K562 (cell line): ENCODE results near the gene LIN28B. TPM values are rescaled to one million over a fixed set of nuclear protein-coding genes. Genes with fewer than 3 reads are reported as not detected.

ENCODE experiments used
- ATAC-seq: fragments of 200-7000 bp; cut with Tn5 transposase; 3 replicates; pipeline ENCODE4 v1.9.1; 2020; ENCODE audit warnings: moderate library complexity
- BruUV-seq: library from RNA; stranded (reverse); fragments of 400-500 nt; replicated peaks from 2 replicates; lab custom pipeline; 2021; lab: Mats Ljungman, UMichigan
- CTCF ChIA-PET: fragments of 300-600 bp; formaldehyde crosslinking; extraction: SDS; loops from one replicate; lab custom pipeline; 2021; ENCODE audit warnings: low intra/inter-chr PET ratio; lab: Yijun Ruan, JAX
- POLR2A ChIA-PET: fragments of 300-600, 350-650 bp; sonication (Branson Sonifier 250); formaldehyde crosslinking; extraction: SDS; loops from one replicate; lab custom pipeline; 2021; ENCODE audit warnings: antibody characterized with exemption, inconsistent platforms; lab: Yijun Ruan, JAX
- DNase-seq, 4 experiments: peaks; one replicate each; pipeline versions ENCODE4 v3.0.0 to v3.0.0-alpha.2; 2011 to 2018; ENCODE audit warnings: low spot score in 3 of 4, mixed read lengths in 3 of 4; ENCODE audit errors: extremely low read depth in 1 of 4
- FAIRE-seq: peaks from 2 replicates; lab custom pipeline; 2011; peaks lifted over from hg19 to GRCh38; lab: Jason Lieb, UNC
- H2AFZ ChIP-seq: 2 replicates; pipeline ENCODE4 v1.6.0; 2011; ENCODE audit warnings: low read depth, low read length, control low read depth, inconsistent platforms
- H3K27ac ChIP-seq: fragments of 200-600 bp; 3 replicates; pipeline ENCODE4 v1.8.0; 2011; ENCODE audit warnings: low read depth, mild to moderate bottlenecking, control low read depth, inconsistent platforms, low read length, moderate library complexity, mixed read lengths; ENCODE audit errors: extremely low read depth
- H3K27me3 ChIP-seq, 2 experiments: fragments of 300-600 bp in 1 of 2; 2 replicates in 1 of 2; 3 replicates in 1 of 2; pipeline versions ENCODE4 v1.6.0 to v1.8.0; 2011; ENCODE audit warnings: inconsistent platforms in 2 of 2, low read length in 2 of 2, mild to moderate bottlenecking in 1 of 2, mixed read lengths in 1 of 2, moderate library complexity in 1 of 2; ENCODE audit not compliant: control insufficient read depth in 2 of 2, insufficient read depth in 2 of 2
- H3K36me3 ChIP-seq: fragments of 300-600 bp; 3 replicates; pipeline ENCODE4 v1.8.0; 2011; ENCODE audit warnings: mild to moderate bottlenecking, low read length, inconsistent platforms; ENCODE audit not compliant: control insufficient read depth, insufficient read depth
- H3K4me1 ChIP-seq, 2 experiments: fragments of 200-600 bp in 1 of 2; replicated peaks in 1 of 2; 2 replicates in 1 of 2; 3 replicates in 1 of 2; pipeline versions ENCODE4 v1.5.1 to v1.8.0; 2011; ENCODE audit warnings: inconsistent platforms in 2 of 2, low read length in 2 of 2, mild to moderate bottlenecking in 1 of 2, mixed read lengths in 1 of 2, moderate library complexity in 1 of 2; ENCODE audit not compliant: control insufficient read depth in 2 of 2, insufficient read depth in 2 of 2
- H3K4me2 ChIP-seq: 2 replicates; pipeline ENCODE4 v1.6.1; 2011; ENCODE audit warnings: low read length, control low read depth, inconsistent platforms, mixed read lengths; ENCODE audit not compliant: insufficient read depth
- H3K4me3 ChIP-seq: fragments of 200-600 bp; sonication (generic), shearing (Covaris generic); 2 replicates; pipeline ENCODE4 v1.5.1; 2016; ENCODE audit warnings: control low read depth, inconsistent platforms
- H3K79me2 ChIP-seq: fragments of 200-600 bp; 3 replicates; pipeline ENCODE4 v1.8.0; 2011; ENCODE audit warnings: low read length, inconsistent platforms; ENCODE audit not compliant: control insufficient read depth, insufficient read depth
- H3K9ac ChIP-seq, 2 experiments: 2 replicates each; pipeline versions ENCODE4 v1.6.0 to v1.6.1; 2011; ENCODE audit warnings: low read depth in 2 of 2, low read length in 2 of 2, control low read depth in 1 of 2, inconsistent platforms in 1 of 2, mild to moderate bottlenecking in 1 of 2, mixed read lengths in 1 of 2; ENCODE audit not compliant: insufficient read depth in 1 of 2
- H3K9me1 ChIP-seq: one replicate; pipeline ENCODE4 v1.6.0; 2011; ENCODE audit warnings: inconsistent platforms, mild to moderate bottlenecking, low read length, moderate library complexity; ENCODE audit not compliant: control insufficient read depth, insufficient read depth
- H3K9me3 ChIP-seq: replicated peaks from 2 replicates; pipeline ENCODE4 v1.5.1; 2011; ENCODE audit warnings: low read depth, low read length, inconsistent platforms; ENCODE audit not compliant: control insufficient read depth, insufficient read depth
- H4K20me1 ChIP-seq: replicated peaks from 2 replicates; pipeline ENCODE4 v1.6.1; 2011; ENCODE audit warnings: low read length, inconsistent platforms, mixed read lengths; ENCODE audit not compliant: control insufficient read depth, insufficient read depth
- TBP ChIP-seq: optimal IDR thresholded peaks from 2 replicates; pipeline ENCODE3; 2011; ENCODE audit warnings: low read depth, low read length, improper control_type of control experiment
- WGBS: fragments of 100-300 bp; shearing (Covaris generic); methylation state at CpG from one replicate; pipeline ENCODE4 v1.1.6; 2016; ENCODE audit warnings: low coverage, mixed read lengths; ENCODE audit not compliant: insufficient coverage; ENCODE audit errors: missing lambda C conversion rate; 5-methylcytosine and 5-hydroxymethylcytosine counted together
- in situ Hi-C: fragments of 300-500 bp; cut with MboI; formaldehyde crosslinking; loops from 4 replicates; pipeline ENCODE4 v1.15.0; 2018; ENCODE audit warnings: inconsistent platforms, mixed read lengths
- intact Hi-C: fragments of 100-400 bp; cut with micrococcal nuclease; formaldehyde crosslinking; loops from 2 replicates; pipeline ENCODE4 v1.14.2; 2022
- polyA plus RNA-seq, 8 experiments: library from polyadenylated mRNA; depleted of rRNA in 4 of 8; stranded (reverse) in 5 of 8; unstranded in 3 of 8; fragments of >200 nt; fragmentation: Nextera tagmentation in 2 of 8; fragmentation: Illumina TruSeq in 1 of 8; extraction: Ambion mirVana in 2 of 8; extraction: Trizol in 1 of 8; gene quantifications; 2 replicates each; pipeline versions ENCODE4 v1.2.1 to v1.2.3, GENCODE V29; 2011 to 2014; ENCODE audit warnings: inconsistent platforms in 1 of 8, missing spikeins in 1 of 8
- total RNA-seq, 7 experiments: library from RNA; depleted of rRNA in 6 of 7; stranded (reverse); fragments of >200 nt in 6 of 7; fragmentation: Illumina TruSeq in 2 of 7; extraction: Trizol in 2 of 7; gene quantifications; 2 replicates each; pipeline versions ENCODE4 v1.2.1 to v1.2.3, GENCODE V29; 2011 to 2021; ENCODE audit warnings: low replicate concordance in 1 of 7
- TF ChIP-seq, protein P1 (sequence below): fragments of 450-650 bp; IDR thresholded peaks from 2 replicates; pipeline ENCODE4 v1.7.1; 2018; ENCODE audit warnings: mild to moderate bottlenecking, low read depth; ENCODE audit not compliant: partially characterized antibody

LIN28B gene
- total and polyA plus RNA-seq, 9 of the 15 experiments (the other 6 are each of a cell fraction or from before 2014, with no cell fraction given) = 20.9 to 77.3 (median 42.1) TPM

GRCh38 chr6:105058316-105058715, 101.4 kb downstream of the LIN28B start (continued):
- TF ChIP-seq, protein P1, sequence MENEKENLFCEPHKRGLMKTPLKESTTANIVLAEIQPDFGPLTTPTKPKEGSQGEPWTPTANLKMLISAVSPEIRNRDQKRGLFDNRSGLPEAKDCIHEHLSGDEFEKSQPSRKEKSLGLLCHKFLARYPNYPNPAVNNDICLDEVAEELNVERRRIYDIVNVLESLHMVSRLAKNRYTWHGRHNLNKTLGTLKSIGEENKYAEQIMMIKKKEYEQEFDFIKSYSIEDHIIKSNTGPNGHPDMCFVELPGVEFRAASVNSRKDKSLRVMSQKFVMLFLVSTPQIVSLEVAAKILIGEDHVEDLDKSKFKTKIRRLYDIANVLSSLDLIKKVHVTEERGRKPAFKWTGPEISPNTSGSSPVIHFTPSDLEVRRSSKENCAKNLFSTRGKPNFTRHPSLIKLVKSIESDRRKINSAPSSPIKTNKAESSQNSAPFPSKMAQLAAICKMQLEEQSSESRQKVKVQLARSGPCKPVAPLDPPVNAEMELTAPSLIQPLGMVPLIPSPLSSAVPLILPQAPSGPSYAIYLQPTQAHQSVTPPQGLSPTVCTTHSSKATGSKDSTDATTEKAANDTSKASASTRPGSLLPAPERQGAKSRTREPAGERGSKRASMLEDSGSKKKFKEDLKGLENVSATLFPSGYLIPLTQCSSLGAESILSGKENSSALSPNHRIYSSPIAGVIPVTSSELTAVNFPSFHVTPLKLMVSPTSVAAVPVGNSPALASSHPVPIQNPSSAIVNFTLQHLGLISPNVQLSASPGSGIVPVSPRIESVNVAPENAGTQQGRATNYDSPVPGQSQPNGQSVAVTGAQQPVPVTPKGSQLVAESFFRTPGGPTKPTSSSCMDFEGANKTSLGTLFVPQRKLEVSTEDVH = no peak

DNA sequence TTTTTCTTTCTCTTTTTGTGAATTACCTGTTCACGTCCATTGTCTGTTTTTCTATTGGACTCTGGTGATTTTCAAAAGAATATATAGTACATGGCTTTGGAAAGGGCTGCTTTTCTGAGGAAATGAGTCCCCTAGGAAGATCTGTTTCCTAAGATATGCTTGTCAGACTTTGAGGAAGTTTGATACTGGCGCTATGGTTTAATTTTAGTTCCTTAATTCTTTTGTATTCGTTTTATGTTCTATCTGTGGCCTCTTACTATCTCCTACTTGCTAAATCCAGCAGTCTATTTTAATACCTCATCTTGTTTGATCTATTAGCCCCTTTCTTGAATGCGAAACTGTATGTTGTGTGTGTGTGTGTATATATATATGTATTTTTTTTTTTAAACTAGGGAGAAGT, 101.9 kb downstream of the LIN28B start:
- no TSS peak for BruUV-seq
- Histone ChIP-seq H3K9ac (no peak overlapping the region), H3K36me3 (0 out of 3 replicates have a peak, but pooled peaks cover 5% of the 10 kb centered on the region), H4K20me1 (no peaks in the 10 kb centered on the region), H3K4me1 (peaks cover 0 to 14% of the 10 kb centered on the region in 2 experiments; a peak in 2 of 5 replicates), H3K79me2 (peaks cover 55% of the 10 kb centered on the region), H2AFZ (no peak overlapping the region), H3K4me2 (no peak overlapping the region), H3K4me3 (no peak overlapping the region), H3K27me3 (no peaks in the 10 kb centered on the region), H3K9me1 (peaks cover 4% of the 10 kb centered on the region), H3K27ac (peak overlapping the region; percentile 39; the same call in 1 of the 3 replicates), H3K9me3 (no peaks in the 10 kb centered on the region)
- in situ Hi-C loops = no loop called here
- WGBS = 40% methylated on average over 4 of the region's 4 CpGs
- TF ChIP-seq TBP = no peak
- intact Hi-C loops = no loop called here
- CTCF ChIA-PET = no interaction called here
- FAIRE-seq = no peak
- ATAC-seq = no peak
- POLR2A ChIA-PET = interaction anchor here (0.9 kb wide), 1 partner anchor 12 kb away, joined by 4 read pairs; no protein-coding TSS in a partner anchor
- DNase-seq = no peak
